ENCODE results near the gene PEF1.
A peak's percentile ranks its signal among the peaks of the same experiment; 100 is the strongest.

PEF1 gene

GRCh38 chr1:31644560-31645273 is at the start of gene PEF1:
Gene PEF1, minus strand, starts transcription at chr1:31644876. Its CDS starts 12 bp downstream, at chr1:31644864.
- DNase-seq: peak; percentile 99

GRCh38 chr1:31693231-31693630 is 48.6 kb upstream of the PEF1 start:
- DNase-seq: no peak

- DNase-seq: no peak
Measured at GRCh38 chr1:31691951-31692350, 47.3 kb upstream of the PEF1 start.

GRCh38 chr1:31691446-31691845 is 46.8 kb upstream of the PEF1 start:
- no peak for DNase-seq

GRCh38 chr1:31690921-31691320 is 46.2 kb upstream of the PEF1 start:
- no peak for DNase-seq

GRCh38 chr1:31689854-31690253 is 45.2 kb upstream of the PEF1 start:
- peak; percentile 67 for DNase-seq

GRCh38 chr1:31689379-31689778 is 44.7 kb upstream of the PEF1 start:
- DNase-seq: no peak

- DNase-seq: no peak
Measured at GRCh38 chr1:31688233-31688918, 43.7 kb upstream of the PEF1 start.

- DNase-seq: no peak
Measured at GRCh38 chr1:31687601-31688000, 42.9 kb upstream of the PEF1 start.

- no peak for DNase-seq
Measured at GRCh38 chr1:31685795-31686194, 41.1 kb upstream of the PEF1 start.

- no peak for DNase-seq
Measured at GRCh38 chr1:31683997-31684396, 39.3 kb upstream of the PEF1 start.

- DNase-seq: no peak
Measured at GRCh38 chr1:31681415-31681814, 36.7 kb upstream of the PEF1 start.

GRCh38 chr1:31679676-31680230 is 35.1 kb upstream of the PEF1 start:
- DNase-seq: no peak

- no peak for DNase-seq
Measured at GRCh38 chr1:31679091-31679490, 34.4 kb upstream of the PEF1 start.

- no peak for DNase-seq
Measured at GRCh38 chr1:31678681-31679080, 34.0 kb upstream of the PEF1 start.

GRCh38 chr1:31677949-31678348 is 33.3 kb upstream of the PEF1 start:
- DNase-seq: no peak

GRCh38 chr1:31677401-31677800 is 32.7 kb upstream of the PEF1 start:
- DNase-seq: no peak

GRCh38 chr1:31675756-31676155 is 31.1 kb upstream of the PEF1 start:
- DNase-seq: no peak

- DNase-seq: no peak
Measured at GRCh38 chr1:31675161-31675560, 30.5 kb upstream of the PEF1 start.

- DNase-seq: peak; percentile 57
Measured at GRCh38 chr1:31674626-31675025, 29.9 kb upstream of the PEF1 start.

GRCh38 chr1:31673433-31673832 is 28.8 kb upstream of the PEF1 start:
- no peak for DNase-seq

GRCh38 chr1:31672986-31673385 is 28.3 kb upstream of the PEF1 start:
- no peak for DNase-seq

- DNase-seq: no peak
Measured at GRCh38 chr1:31671561-31672201, 27.0 kb upstream of the PEF1 start.

- DNase-seq: no peak
Measured at GRCh38 chr1:31671147-31671546, 26.5 kb upstream of the PEF1 start.
